NCI-H1694 (cell line): ENCODE measurements around the gene TCAP.
A peak's percentile ranks its signal among the peaks of the same experiment; 100 is the strongest.

ENCODE experiments used
- DNase-seq: peaks from one replicate; lab custom pipeline; 2025; lab: John Stamatoyannopoulos, UW

Gene TCAP

DNA sequence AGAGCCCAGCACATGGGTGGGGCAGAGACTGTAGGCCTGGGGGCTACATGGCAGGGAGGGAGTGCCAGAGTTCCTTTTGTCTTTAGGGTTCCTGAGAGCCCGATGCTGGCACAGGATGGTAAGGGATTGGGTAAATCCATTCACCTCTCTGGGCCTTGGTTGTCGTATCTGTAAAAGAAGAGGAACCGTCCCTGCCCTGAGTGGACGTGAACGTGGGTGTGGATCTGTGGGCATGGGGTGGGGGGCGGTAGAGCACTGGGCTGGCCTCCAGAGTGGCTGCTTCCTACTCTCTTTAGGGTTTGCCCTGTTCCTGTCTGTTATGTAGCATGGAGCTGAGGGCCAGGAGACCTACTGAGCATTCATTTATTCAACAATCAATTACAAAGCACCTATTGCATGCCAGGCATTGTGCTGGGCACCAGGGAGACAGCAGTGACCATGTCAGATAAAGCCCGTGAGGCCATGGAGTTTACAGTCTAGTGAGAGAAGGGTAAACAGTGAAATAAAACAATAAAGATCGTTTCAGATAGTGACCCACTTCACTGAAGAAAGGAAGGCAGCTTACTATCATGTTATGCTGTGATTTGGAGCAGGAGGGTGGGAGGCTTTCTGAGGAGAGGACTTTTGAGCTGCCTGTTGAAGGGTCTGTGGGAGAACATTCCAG lies 13.1 kb upstream of the TCAP start:
- no peak for DNase-seq

- no peak for DNase-seq
Observed at GRCh38 chr17:39652587-39653315, 12.4 kb upstream of the TCAP start.

GRCh38 chr17:39653316-39653661 lies 11.9 kb upstream of the TCAP start:
- no peak for DNase-seq

GRCh38 chr17:39653662-39654331 lies 11.4 kb upstream of the TCAP start:
- peak; percentile 64 for DNase-seq

DNA sequence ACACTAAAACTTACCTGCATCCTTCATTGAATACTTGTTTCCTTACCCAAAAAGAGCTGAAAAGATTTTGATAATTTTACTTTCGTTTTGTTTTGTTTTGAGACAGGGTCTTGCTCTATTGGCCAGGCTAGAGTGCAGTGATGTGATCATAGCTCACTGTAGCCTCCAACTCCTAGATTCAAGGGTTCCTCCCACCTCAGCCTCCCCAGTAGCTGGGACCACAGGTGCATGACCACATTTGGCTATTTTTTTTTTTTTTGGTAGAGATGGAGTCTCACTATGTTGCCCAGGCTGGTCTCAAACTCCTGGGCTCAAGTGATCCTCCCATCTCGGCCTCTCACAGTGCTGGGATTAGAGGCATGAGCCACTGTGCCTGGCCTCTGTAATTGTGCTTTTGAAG lies 10.0 kb upstream of the TCAP start:
- DNase-seq: no peak

DNA sequence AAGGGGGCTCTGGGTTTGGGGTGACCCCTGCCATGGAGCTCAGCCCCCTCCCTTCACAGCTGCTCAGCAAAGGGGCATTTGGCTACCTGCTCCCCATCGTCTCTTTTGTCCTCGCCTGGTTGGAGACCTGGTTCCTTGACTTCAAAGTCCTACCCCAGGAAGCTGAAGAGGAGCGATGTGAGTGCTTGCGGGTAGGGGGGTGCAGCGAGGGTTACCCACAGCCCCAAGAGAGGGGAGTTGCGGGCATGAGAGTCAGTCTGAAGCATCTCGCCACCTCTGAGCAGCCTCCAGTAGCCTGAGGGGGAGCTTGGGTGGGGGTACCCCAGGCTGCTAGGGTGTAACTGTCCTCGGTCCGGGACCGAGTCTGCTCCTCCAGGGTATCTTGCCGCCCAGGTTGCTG lies 6.8 kb upstream of the TCAP start:
- no peak for DNase-seq

GRCh38 chr17:39658760-39659159 lies 6.4 kb upstream of the TCAP start:
- no peak for DNase-seq

DNA sequence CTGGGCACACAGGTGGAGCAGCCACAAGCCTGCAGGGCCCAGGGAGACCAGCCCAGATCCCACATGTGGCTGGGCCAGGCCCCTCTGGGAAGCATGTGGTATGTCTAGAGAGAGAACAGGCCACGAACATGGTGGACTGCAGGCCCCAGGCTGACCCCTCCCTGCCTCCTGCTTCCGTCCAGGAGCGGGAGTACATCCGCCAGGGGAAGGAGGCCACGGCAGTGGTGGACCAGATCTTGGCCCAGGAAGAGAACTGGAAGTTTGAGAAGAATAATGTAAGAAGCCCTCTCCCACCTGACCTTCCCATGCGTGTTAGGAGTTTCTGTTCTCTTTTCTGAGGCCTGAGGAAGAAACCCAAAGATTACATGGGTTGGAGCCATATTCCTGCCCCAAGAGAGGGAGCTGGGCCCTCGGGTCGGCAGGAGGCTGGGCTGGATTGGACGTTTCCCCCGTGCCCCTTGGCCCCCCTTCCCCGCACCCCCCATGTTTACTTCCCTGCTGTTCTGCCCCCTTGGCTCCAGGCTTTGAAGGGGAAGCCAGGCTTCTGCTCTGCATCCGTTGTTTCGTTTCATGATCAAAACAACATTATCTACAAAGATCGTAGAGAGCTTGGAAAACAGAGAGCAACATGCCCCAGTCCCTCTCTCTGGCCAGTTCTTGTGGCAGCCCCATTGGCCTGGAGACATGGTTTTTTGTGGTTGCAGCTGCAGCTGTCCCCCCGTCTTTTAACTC lies 5.7 kb upstream of the TCAP start:
- DNase-seq: no peak

DNA sequence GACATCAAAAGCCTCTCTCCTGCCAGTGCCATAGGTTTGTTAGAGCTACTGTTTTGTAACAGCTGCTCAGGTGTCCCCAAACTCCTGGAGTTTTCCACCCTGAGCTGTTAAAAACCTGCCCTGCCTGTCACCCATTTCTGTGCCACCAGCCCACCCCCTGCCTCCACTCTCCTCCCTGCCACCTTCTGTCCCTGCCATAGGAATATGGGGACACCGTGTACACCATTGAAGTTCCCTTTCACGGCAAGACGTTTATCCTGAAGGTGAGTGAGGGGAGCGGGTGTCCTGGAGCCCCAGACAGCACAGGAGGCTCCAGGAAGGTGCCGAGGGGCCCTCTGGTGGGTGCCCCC lies 5.2 kb upstream of the TCAP start:
- no peak for DNase-seq

DNA sequence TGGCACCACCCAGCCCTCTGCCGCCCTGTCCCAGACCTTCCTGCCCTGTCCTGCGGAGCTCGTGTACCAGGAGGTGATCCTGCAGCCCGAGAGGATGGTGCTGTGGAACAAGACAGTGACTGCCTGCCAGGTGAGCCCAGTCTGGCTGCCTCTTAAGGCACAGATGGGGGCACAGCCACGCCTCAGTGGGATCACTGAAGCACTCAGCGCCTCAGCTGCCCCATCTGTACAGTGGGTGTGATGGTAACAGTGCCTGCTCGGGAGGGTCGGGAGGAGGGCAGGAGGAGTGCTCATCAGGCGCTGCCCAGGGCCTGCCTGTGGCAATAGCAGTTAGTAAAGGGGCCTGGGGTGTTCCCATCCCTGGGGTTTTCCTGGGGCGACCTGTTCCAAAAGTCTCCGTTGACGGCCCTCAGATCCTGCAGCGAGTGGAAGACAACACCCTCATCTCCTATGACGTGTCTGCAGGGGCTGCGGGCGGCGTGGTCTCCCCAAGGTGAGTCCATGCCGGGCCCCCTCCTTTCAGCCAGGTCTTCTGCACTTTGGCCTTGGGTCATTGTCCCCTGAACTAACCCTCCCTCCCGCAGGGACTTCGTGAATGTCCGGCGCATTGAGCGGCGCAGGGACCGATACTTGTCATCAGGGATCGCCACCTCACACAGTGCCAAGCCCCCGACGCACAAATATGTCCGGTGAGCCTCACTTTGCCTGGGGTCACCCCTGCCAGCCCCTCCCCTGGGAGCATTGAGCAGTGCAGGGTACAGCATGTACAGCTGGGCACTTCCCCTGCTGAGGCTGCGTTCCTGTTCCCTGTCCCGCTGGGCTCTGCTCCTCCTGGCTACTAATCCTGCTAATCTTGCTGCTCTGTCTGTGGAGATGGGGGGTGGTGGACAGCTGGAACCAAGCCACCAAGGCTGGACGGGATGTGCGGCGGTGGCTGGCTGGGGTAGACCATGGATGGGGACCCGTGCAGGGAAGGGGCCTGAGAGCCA lies 4.5 kb upstream of the TCAP start:
- DNase-seq: no peak

DNA sequence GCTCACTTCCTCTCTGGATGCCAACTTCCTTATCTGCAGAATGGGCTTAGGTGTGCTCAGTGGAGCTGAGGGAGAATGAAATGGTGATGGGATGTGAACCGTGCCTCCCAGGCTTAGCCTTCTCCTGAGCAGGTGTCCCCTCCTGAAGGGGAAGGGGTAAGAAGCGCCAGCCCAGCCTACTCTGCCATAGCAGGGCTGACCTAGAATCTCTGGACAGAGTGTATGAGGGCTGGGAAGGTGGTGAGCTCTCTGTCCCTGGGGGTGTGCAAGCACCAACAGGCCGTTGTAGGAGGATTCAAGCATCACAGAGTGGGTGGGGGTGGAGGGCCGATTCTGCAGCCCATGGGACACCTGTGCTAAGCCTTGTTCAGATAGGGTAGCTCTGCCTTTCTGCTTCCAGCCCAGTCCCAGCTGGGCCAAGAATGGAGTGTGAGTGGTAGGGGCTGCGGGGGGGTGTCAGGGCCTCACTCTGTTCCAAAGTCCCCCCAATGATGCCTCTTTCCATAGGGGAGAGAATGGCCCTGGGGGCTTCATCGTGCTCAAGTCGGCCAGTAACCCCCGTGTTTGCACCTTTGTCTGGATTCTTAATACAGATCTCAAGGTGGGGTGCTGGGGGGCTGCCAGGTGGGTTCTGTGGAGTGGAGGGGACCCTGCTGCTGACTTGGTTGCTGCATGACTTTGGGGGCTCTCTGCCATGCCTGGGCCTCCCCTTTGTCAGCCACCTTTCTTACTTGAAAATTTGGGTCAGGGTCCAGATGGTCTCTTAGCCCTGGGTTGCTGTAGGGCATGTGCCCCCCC lies 3.2 kb upstream of the TCAP start:
- no peak for DNase-seq

DNA sequence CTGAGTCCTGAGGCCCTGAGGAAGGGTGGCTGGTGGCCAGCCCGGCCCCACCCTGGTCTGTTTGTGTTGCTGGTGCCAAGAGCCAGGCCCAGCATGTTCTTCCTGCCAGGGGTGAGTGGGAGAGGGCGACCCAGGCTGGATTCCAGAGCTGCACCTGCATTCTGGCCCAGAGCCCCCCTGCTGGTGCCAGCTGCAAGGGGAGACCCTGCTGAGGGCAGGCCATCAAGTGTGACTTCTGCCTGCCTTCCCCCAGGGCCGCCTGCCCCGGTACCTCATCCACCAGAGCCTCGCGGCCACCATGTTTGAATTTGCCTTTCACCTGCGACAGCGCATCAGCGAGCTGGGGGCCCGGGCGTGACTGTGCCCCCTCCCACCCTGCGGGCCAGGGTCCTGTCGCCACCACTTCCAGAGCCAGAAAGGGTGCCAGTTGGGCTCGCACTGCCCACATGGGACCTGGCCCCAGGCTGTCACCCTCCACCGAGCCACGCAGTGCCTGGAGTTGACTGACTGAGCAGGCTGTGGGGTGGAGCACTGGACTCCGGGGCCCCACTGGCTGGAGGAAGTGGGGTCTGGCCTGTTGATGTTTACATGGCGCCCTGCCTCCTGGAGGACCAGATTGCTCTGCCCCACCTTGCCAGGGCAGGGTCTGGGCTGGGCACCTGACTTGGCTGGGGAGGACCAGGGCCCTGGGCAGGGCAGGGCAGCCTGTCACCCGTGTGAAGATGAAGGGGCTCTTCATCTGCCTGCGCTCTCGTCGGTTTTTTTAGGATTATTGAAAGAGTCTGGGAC lies 2.4 kb upstream of the TCAP start:
- DNase-seq: no peak

GRCh38 chr17:39663340-39663687 lies 1.8 kb upstream of the TCAP start:
- no peak for DNase-seq

DNA sequence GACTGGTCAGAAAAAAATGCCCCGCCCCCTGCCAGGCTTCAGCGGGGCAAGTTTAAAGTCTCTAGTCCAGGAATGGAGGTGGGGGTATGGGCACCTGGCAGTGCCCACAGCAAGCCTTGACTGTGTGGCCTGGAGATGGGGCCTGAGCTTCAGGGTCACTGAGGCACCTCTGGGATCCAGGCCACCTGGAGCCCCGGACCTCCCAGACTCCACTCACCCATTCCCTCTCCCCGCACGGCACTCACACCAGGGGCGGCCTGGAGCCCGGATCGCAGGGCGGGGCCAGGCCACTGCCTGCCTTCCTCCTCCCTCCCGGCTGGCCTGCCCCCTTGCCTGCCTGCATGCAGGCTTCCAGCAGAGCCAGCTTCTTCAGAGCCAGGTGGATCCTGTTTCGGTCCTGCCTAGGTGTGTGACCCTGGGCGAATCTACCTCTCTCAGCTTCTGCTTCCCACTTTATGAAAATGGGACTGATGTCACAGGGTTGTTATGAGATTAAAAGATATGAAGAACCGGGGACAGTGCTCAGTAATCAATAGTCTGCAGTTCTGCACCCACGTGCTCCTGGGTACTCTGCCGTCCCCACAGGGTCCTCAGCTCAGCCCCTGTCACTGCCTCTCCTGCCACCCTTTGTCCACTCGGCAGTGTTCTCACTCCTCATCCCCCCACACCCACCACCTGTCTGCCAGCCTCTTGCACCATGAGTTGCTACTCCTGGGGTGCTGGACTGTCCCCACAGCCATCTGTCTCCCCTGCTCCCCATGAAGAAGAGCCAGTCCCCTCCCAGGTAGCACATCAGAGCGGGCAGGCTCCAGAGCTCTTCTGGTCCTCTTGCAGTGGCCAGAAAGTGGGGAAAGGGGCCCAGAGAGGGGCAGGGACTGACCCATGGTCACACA lies 1.2 kb upstream of the TCAP start:
- no peak for DNase-seq

DNA sequence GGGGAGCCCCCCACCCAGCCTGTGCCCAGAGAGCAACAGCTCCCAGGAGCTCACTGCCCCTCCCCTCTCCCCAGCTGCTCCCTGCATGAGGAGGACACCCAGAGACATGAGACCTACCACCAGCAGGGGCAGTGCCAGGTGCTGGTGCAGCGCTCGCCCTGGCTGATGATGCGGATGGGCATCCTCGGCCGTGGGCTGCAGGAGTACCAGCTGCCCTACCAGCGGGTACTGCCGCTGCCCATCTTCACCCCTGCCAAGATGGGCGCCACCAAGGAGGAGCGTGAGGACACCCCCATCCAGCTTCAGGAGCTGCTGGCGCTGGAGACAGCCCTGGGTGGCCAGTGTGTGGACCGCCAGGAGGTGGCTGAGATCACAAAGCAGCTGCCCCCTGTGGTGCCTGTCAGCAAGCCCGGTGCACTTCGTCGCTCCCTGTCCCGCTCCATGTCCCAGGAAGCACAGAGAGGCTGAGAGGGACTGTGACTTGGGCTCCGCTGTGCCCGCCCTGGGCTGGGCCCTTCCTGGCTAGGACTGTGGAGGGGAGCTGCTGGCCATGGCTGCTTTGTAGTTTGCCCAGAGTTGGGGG lies 584 bp downstream of the TCAP start:
- peak; percentile 21 for DNase-seq

DNA sequence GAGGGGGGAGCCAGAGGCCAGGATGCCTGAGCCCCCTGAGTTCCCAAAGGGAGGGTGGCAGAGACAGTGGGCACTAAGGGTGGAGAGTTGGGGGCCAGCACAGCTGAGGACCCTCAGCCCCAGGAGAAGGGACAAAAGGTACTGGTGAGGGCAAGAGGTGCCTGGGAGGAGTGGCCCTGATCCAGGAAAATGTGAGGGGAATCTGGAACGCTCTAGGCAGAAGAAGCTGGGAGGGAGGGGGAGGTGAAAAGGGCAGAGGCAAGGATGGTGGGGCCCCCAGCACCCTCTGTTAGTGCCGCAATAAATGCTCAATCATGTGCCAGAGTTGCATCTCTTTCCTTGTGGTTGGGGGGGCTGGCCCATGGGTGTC lies 1.1 kb downstream of the TCAP start:
- no peak for DNase-seq

GRCh38 chr17:39666601-39667261 lies 1.6 kb downstream of the TCAP start:
- no peak for DNase-seq

DNA sequence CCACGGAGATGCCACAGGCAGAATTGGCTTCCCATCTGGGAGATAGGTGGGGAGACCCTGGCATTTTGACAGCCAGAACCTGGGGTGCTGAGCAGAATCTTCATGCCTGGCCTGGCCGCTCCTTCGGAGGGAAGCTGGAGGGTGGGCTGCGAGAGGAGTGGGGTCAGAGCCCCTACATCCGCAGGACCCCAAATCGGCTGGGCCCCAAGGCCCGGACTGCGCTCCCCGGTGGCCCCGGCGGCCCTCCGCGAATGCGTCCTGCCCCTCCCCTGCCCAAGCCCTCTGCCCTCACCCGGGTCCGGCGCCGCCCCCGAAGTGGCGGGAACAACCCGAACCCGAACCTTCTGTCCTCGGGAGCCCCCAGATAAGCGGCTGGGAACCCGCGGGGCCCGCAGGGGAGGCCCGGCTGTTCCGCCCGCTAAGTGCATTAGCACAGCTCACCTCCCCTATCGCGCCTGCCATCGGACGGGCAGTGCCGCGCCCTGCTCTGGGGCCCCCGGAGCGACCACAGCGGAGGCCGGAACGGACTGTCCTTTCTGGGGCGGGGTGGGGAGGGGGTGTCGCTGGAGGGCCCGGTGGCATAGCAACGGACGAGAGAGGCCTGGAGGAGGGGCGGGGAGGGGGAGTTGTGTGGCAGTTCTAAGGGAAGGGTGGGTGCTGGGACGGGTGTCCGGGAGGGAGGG lies 2.3 kb downstream of the TCAP start:
- DNase-seq: no peak
